Thyroid gland (tissue), 4 donors: ENCODE measurements around the gene ANGEL2. TPM values are rescaled to one million over a fixed set of nuclear protein-coding genes. Genes with fewer than 3 reads are reported as not detected.
A peak's percentile ranks its signal among the peaks of the same experiment; 100 is the strongest.

Source experiments
- DNase-seq, 2 donors: peaks; one replicate each; pipeline ENCODE4 v3.0.0-alpha.2; 2019
- H3K27ac ChIP-seq, 3 donors: fragments of 200-600 bp; sonication (generic); 1 replicate in 2 of 3; 2 replicates in 1 of 3; pipeline ENCODE4 v1.5.1; 2016 to 2019; ENCODE audit warnings: mild to moderate bottlenecking in 1 of 3, moderate library complexity in 1 of 3
- H3K27me3 ChIP-seq: fragments of 200-600 bp; sonication (generic); one replicate; pipeline ENCODE4 v1.5.1; 2019
- H3K36me3 ChIP-seq, 2 donors: fragments of 200-600 bp; sonication (generic); one replicate each; pipeline ENCODE4 v1.5.1; 2016 to 2019
- H3K4me1 ChIP-seq, 2 donors: fragments of 200-600 bp; sonication (generic); one replicate each; pipeline ENCODE4 v1.5.1; 2017 to 2019
- H3K4me3 ChIP-seq, 3 donors: fragments of 200-600 bp; sonication (generic); replicated peaks in 1 of 3; 1 replicate in 2 of 3; 2 replicates in 1 of 3; pipeline ENCODE4 v1.5.1; 2016; ENCODE audit warnings: mild to moderate bottlenecking in 1 of 3
- H3K9me3 ChIP-seq: fragments of 200-600 bp; sonication (generic); one replicate; pipeline ENCODE4 v1.5.1; 2017
- POLR2A ChIP-seq, 2 donors: fragments of 450-650 bp; IDR thresholded peaks; one replicate each; pipeline ENCODE4 v1.6.1; 2017; ENCODE audit warnings: antibody characterized with exemption in 2 of 2, mild to moderate bottlenecking in 2 of 2, moderate library complexity in 1 of 2
- WGBS, 2 donors: methylation state at CpG; one replicate each; pipeline ENCODE4 v1.1.5; 2017; 5-methylcytosine and 5-hydroxymethylcytosine counted together
- intact Hi-C: fragments of 100-400 bp; cut with DNase I; formaldehyde crosslinking; loops from one replicate; pipeline ENCODE4 v1.15.1; 2023
- total RNA-seq, 4 donors: library from RNA; depleted of rRNA; stranded (reverse); fragments of >200 nt; gene quantifications; one replicate each; pipeline ENCODE4 v1.2.3, GENCODE V29; 2016
- TF ChIP-seq, protein P1 (sequence below), 6 experiments: fragments of 200-600 bp in 3 of 6; fragments of 450-650 bp in 3 of 6; sonication (generic) in 3 of 6; IDR thresholded peaks; one replicate each; pipeline ENCODE4 v1.5.1; 2016 to 2019; ENCODE audit warnings: antibody characterized with exemption in 6 of 6, mild to moderate bottlenecking in 2 of 6, inconsistent platforms in 1 of 6, moderate library complexity in 1 of 6

Gene ANGEL2
- total RNA-seq, 4 donors from 2014 or later = 46.7 to 77.8 (median 65.7) TPM

DNA sequence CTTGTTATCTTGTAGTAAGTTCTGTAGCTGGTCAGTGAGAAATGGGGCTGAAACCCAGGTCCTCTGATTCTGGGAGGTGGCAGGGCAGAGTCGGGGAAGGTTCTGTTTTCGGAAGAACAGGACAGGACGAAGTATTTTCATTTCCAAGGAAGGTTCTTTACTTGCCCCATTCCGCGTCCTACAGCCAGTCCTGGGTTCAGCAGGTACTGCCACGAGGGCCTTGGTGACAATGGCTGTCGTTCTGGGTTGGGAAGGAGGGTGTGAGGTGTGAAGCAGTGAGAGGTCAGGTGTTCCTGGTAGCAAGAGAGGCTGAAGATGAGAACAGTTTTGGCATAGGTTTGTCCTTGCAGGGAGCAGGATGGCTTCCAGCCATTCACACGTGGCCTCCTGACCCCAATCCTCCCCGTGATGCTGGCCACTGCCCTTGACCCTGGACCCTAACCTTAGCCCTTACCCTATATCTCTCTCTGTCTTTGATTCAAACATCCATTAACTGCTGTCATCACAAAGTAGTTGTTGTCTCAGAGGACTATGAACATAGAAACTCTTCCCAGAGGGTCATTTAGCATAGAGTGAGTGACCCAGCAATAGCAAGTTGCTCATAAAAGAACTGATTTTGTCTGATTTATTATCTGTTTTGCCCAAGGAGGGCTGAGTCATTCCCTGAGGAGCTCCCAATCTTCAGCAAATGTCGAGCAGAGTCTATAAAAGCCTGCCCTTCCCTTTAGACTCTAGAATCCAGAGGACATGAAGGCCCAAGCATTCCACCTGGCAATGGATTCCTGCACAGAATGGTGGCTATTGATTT is 40.4 kb downstream of the ANGEL2 start:
- no peaks in the 10 kb centered on the region for H3K27me3 ChIP-seq
- WGBS, 2 donors = 90 to 95% methylated on average over 10 of the region's 10 CpGs
- no peaks in the 10 kb centered on the region for H3K36me3 ChIP-seq
- H3K4me1 ChIP-seq = peaks cover 5 to 23% of the 10 kb centered on the region in 2 donors
- TF ChIP-seq POLR2A (IDR thresholded peaks at IDR 0.05) = no peak
- no peak overlapping the region for H3K4me3 ChIP-seq
- H3K9me3 ChIP-seq = no peaks in the 10 kb centered on the region
- DNase-seq = no peak
- intact Hi-C loops = no loop called here
- no peak overlapping the region for H3K27ac ChIP-seq

DNA sequence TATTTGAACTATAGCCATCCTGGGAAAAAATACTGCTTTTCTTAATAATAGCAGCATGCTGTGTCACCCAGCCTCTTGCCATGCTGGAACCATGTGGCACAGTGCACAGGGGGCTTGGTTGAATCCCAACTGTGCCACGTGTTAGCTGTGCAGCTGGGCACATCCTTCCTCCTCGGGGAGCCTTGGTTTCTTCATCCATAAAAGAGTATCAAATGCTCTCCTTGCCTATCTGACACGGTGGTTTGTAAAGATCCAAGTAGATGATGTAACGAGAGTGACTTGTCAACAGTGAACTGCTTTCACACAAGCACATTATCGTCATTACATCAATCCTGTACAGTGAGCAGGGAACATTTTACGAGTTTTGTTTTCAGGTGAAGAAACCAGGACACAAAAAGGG is 41.0 kb downstream of the ANGEL2 start:
- H3K27me3 ChIP-seq = no peaks in the 10 kb centered on the region
- no peak for TF ChIP-seq POLR2A (IDR thresholded peaks at IDR 0.05)
- TF ChIP-seq, protein P1, sequence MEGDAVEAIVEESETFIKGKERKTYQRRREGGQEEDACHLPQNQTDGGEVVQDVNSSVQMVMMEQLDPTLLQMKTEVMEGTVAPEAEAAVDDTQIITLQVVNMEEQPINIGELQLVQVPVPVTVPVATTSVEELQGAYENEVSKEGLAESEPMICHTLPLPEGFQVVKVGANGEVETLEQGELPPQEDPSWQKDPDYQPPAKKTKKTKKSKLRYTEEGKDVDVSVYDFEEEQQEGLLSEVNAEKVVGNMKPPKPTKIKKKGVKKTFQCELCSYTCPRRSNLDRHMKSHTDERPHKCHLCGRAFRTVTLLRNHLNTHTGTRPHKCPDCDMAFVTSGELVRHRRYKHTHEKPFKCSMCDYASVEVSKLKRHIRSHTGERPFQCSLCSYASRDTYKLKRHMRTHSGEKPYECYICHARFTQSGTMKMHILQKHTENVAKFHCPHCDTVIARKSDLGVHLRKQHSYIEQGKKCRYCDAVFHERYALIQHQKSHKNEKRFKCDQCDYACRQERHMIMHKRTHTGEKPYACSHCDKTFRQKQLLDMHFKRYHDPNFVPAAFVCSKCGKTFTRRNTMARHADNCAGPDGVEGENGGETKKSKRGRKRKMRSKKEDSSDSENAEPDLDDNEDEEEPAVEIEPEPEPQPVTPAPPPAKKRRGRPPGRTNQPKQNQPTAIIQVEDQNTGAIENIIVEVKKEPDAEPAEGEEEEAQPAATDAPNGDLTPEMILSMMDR (IDR thresholded peaks at IDR 0.05) = no peak
- DNase-seq = no peak
- no peaks in the 10 kb centered on the region for H3K36me3 ChIP-seq
- intact Hi-C loops = no loop called here
- peaks cover 7 to 24% of the 10 kb centered on the region in 2 donors for H3K4me1 ChIP-seq
- H3K27ac ChIP-seq = no peak overlapping the region
- WGBS, 2 donors = 87 to 92% methylated on average over 6 of the region's 6 CpGs
- H3K9me3 ChIP-seq = no peaks in the 10 kb centered on the region
- H3K4me3 ChIP-seq = no peak overlapping the region

DNA sequence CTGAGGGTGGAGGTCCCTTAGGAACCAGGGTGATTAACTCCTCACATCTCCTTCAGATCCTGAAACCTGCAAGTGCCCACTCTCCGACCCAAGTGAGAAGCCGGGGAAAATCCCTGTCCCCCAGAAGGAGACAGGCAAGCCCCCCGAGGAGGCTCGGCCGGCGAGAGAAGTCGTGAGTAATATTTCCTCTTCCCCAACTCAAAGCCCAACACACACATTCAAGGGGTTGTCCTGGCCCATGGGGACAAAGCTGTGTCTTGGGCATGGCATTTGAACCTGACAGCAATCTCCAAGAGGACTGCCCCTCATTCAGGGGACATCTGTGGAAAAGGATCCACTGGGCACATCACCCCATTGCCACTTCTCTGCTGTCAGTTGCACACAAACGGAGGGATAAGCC is 41.8 kb downstream of the ANGEL2 start:
- no peak for DNase-seq
- intact Hi-C loops = no loop called here
- H3K9me3 ChIP-seq = no peaks in the 10 kb centered on the region

DNA sequence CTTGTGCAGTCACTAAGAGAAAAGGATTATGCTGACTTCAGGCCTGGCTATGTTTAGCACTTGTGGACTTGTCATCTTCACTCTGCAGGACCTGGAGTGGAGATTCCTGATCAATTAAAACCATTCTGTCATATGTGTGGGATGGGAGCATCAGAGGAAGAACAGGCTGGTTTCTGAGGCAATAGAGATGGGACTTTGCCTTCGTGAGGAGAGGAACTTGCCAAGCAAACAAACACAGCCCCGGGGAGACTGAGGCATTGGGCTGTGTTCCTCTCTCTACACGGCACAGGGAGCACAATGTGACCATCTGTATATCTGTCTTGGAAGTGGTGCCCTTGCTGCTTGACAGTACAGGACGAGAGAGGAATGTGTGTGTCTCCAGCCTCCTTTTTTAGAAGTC is 42.2 kb downstream of the ANGEL2 start:
- H3K4me3 ChIP-seq = no peak overlapping the region
- no peak for DNase-seq
- H3K27me3 ChIP-seq = no peaks in the 10 kb centered on the region
- no peak overlapping the region for H3K27ac ChIP-seq
- intact Hi-C loops = no loop called here
- H3K9me3 ChIP-seq = no peaks in the 10 kb centered on the region
- TF ChIP-seq, protein P1 (IDR thresholded peaks at IDR 0.05) = no peak
- no peak for TF ChIP-seq POLR2A (IDR thresholded peaks at IDR 0.05)
- no peaks in the 10 kb centered on the region for H3K36me3 ChIP-seq
- H3K4me1 ChIP-seq = peaks cover 7 to 23% of the 10 kb centered on the region in 2 donors
- 89% methylated on average over 3 to 4 of the region's 4 CpGs for WGBS, 2 donors

More for the DNA sequence above, 41.8 kb downstream of the ANGEL2 start:
- Histone ChIP-seq H3K27ac (no peak overlapping the region), H3K36me3 (no peaks in the 10 kb centered on the region), H3K4me1 (peaks cover 7 to 23% of the 10 kb centered on the region in 2 donors), H3K27me3 (no peaks in the 10 kb centered on the region), H3K4me3 (no peak overlapping the region)
- whole genome bisulfite sequencing, 2 donors = 83 to 89% methylated on average over 8 of the region's 8 CpGs
- TF ChIP-seq, protein P1 (IDR thresholded peaks at IDR 0.05) = no peak
- no peak for TF ChIP-seq POLR2A (IDR thresholded peaks at IDR 0.05)

DNA sequence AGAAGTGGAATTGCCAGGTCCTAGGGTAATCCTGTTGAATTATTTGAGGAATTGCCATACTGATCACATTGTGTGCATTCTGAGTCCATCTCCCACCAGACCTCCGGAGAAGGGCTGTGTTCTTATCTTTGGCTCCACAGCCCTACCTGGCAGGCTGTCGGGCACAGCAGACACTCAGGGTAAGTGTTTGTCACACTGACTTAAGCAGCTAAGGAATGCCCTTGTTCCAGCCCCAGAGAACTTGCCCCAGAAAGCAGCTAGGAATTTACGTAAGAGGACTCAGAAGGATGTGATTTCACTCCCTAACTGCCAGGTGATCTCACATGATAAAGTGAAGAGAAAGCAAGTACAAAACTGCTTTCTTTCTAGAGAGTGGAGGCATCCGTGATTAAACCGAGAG is 44.4 kb downstream of the ANGEL2 start:
- Histone ChIP-seq H3K9me3 (no peaks in the 10 kb centered on the region), H3K4me1 (peaks cover 7 to 23% of the 10 kb centered on the region in 2 donors), H3K27me3 (no peaks in the 10 kb centered on the region), H3K27ac (peak overlapping the region; percentile 43 to 69 (median 64)), H3K4me3 (no peak overlapping the region), H3K36me3 (no peaks in the 10 kb centered on the region)
- 44 to 46% methylated on average over 5 of the region's 5 CpGs for WGBS, 2 donors
- TF ChIP-seq POLR2A (IDR thresholded peaks at IDR 0.05) = peak in 1 of 2 donors; percentile 11
- TF ChIP-seq, protein P1 (IDR thresholded peaks at IDR 0.05) = no peak
- intact Hi-C loops = no loop called here
- peak; percentile 76 to 83 for DNase-seq
